PC-3 (cell line): ENCODE results near the gene ABHD12B. TPM values are rescaled to one million over a fixed set of nuclear protein-coding genes. Genes with fewer than 3 reads are reported as not detected.
A peak's percentile ranks its signal among the peaks of the same experiment; 100 is the strongest.
"Not testable (repeated sequence)": the region's sequence is repeated elsewhere in the genome, so short reads cannot be mapped to it uniquely, and the experiment has no call there.

Experiments used
- ATAC-seq: fragments of 200-7000 bp; cut with Tn5 transposase; 2 replicates; pipeline ENCODE4 v1.9.1; 2020; ENCODE audit warnings: mild to moderate bottlenecking, moderate library complexity
- BruUV-seq: library from RNA; stranded (reverse); fragments of 400-500 nt; replicated peaks from 2 replicates; lab custom pipeline; 2021; lab: Mats Ljungman, UMichigan
- CTCF ChIA-PET: fragments of 300-600 bp; sonication (Branson Sonifier 250); formaldehyde crosslinking; loops from one replicate; lab custom pipeline; 2022; ENCODE audit warnings: antibody characterized with exemption; lab: Charles Lee
- POLR2A ChIA-PET: fragments of 300-600 bp; sonication (Branson Sonifier 250); formaldehyde crosslinking; loops from one replicate; lab custom pipeline; 2022; ENCODE audit warnings: antibody characterized with exemption; ENCODE audit not compliant: unreplicated experiment; lab: Charles Lee
- DNase-seq: peaks from one replicate; pipeline ENCODE4 v3.0.0-alpha.2; 2015
- H2AFZ ChIP-seq: fragments of 300-600 bp; sonication (generic); 2 replicates; pipeline ENCODE4 v1.6.0; 2016; ENCODE audit warnings: antibody characterized with exemption, low read length
- H3F3A ChIP-seq: fragments of 300-600 bp; sonication (generic); one replicate; pipeline ENCODE4 v1.6.0; 2017; ENCODE audit warnings: antibody characterized with exemption, low read length, control low read depth, mild to moderate bottlenecking; ENCODE audit not compliant: unreplicated experiment
- H3K27ac ChIP-seq: fragments of 300-600 bp; sonication (generic); 2 replicates; pipeline ENCODE4 v1.5.1; 2016; ENCODE audit warnings: mild to moderate bottlenecking, low read length
- H3K27me3 ChIP-seq: fragments of 300-600 bp; sonication (generic); 2 replicates; pipeline ENCODE4 v1.6.1; 2016; ENCODE audit warnings: low read length, mixed read lengths
- H3K36me3 ChIP-seq: fragments of 300-600 bp; sonication (generic); 2 replicates; pipeline ENCODE4 v1.6.1; 2016; ENCODE audit warnings: low read depth, mixed run types, low read length, mixed read lengths
- H3K4me1 ChIP-seq: fragments of 300-600 bp; sonication (generic); 2 replicates; pipeline ENCODE4 v1.5.1; 2016; ENCODE audit warnings: low read length; ENCODE audit not compliant: insufficient read depth
- H3K4me2 ChIP-seq: fragments of 300-600 bp; sonication (generic); 2 replicates; pipeline ENCODE4 v1.6.0; 2016; ENCODE audit warnings: low read length
- H3K4me3 ChIP-seq: fragments of 300-600 bp; sonication (generic); 2 replicates; pipeline ENCODE4 v1.5.1; 2016; ENCODE audit warnings: mild to moderate bottlenecking, low read length, mixed read lengths
- H3K79me2 ChIP-seq: fragments of 300-600 bp; sonication (generic); 2 replicates; pipeline ENCODE4 v1.6.1; 2017; ENCODE audit warnings: low read length, mixed read lengths
- H3K9ac ChIP-seq: fragments of 300-600 bp; sonication (generic); 2 replicates; pipeline ENCODE4 v1.6.0; 2016; ENCODE audit warnings: mild to moderate bottlenecking, low read length
- H3K9me2 ChIP-seq: fragments of 300-600 bp; sonication (generic); replicated peaks from 2 replicates; pipeline ENCODE4 v1.6.1; 2016; ENCODE audit warnings: mixed run types, low read length, mixed read lengths
- H3K9me3 ChIP-seq: fragments of 300-600 bp; sonication (generic); 2 replicates; pipeline ENCODE4 v1.6.1; 2016; ENCODE audit warnings: low read length, mixed read lengths
- H4K20me1 ChIP-seq: fragments of 300-600 bp; sonication (generic); 2 replicates; pipeline ENCODE4 v1.6.1; 2016; ENCODE audit warnings: low read length, mixed read lengths
- CTCF ChIP-seq: fragments of 300-600 bp; sonication (generic); conservative IDR thresholded peaks from 2 replicates; pipeline ENCODE4 v1.5.1; 2017; ENCODE audit warnings: antibody characterized with exemption, low read depth, mild to moderate bottlenecking, low read length
- EZH2 ChIP-seq: fragments of 300-600 bp; sonication (generic); IDR thresholded peaks from one replicate; pipeline ENCODE4 v1.6.1; 2017; ENCODE audit warnings: antibody characterized with exemption, mild to moderate bottlenecking, low read length; ENCODE audit not compliant: unreplicated experiment
- EZH2phosphoT487 ChIP-seq: fragments of 300-600 bp; sonication (generic); IDR thresholded peaks from 2 replicates; pipeline ENCODE4 v1.6.1; 2018; ENCODE audit warnings: mild to moderate bottlenecking, antibody characterized with exemption, low read length, borderline replicate concordance
- intact Hi-C: fragments of 100-400 bp; cut with micrococcal nuclease; formaldehyde crosslinking; loops from 2 replicates; pipeline ENCODE4 v1.9.0; 2023
- total RNA-seq: library from RNA; depleted of rRNA; stranded (reverse); fragments of >200 nt; gene quantifications from 2 replicates; pipeline ENCODE4 v1.2.3, GENCODE V29; 2014

Gene ABHD12B
- total RNA-seq, 1 experiment from 2014 or later, result not detected

GRCh38 chr14:50897005-50897404 lies 25.2 kb downstream of the ABHD12B start:
- H3K27me3 ChIP-seq, H3K4me3 ChIP-seq, POLR2A ChIA-PET, H3K9ac ChIP-seq, H4K20me1 ChIP-seq, H3K4me1 ChIP-seq, DNase-seq, H3F3A ChIP-seq, H2AFZ ChIP-seq, H3K36me3 ChIP-seq, H3K79me2 ChIP-seq, H3K4me2 ChIP-seq, H3K9me2 ChIP-seq, CTCF ChIA-PET, H3K9me3 ChIP-seq: not testable (repeated sequence)
- peak overlapping the region; percentile 6; the same call in 1 of the 2 replicates for H3K27ac ChIP-seq
- intact Hi-C loops, result loop anchor here (5.0 kb wide), 1 partner anchor 40 kb away; no protein-coding TSS in a partner anchor
- BruUV-seq, result TSS peak; percentile 54
- ATAC-seq, result peak; percentile 11

- TF ChIP-seq EZH2 (no peak), CTCF (no peak), EZH2phosphoT487 (no peak)
- Histone ChIP-seq H3K9me3 (no peaks in the 10 kb centered on the region), H3K4me1 (peaks cover 10% of the 10 kb centered on the region; the same call in 1 of the 2 replicates), H3K36me3 (no peaks in the 10 kb centered on the region), H3F3A (no peaks in the 10 kb centered on the region), H2AFZ (no peak overlapping the region), H3K27me3 (no peaks in the 10 kb centered on the region), H3K9me2 (no peaks in the 10 kb centered on the region), H3K4me2 (no peak overlapping the region), H3K79me2 (no peaks in the 10 kb centered on the region), H4K20me1 (no peaks in the 10 kb centered on the region), H3K9ac (no peak overlapping the region), H3K27ac (no peak overlapping the region), H3K4me3 (no peak overlapping the region)
- intact Hi-C loops, result loop anchor here (5.0 kb wide), 1 partner anchor 40 kb away; no protein-coding TSS in a partner anchor
- no peak for DNase-seq
- ChIA-PET POLR2A (no interaction called here), CTCF (no interaction called here)
- no peak for ATAC-seq
- no TSS peak for BruUV-seq
Measured at GRCh38 chr14:50897658-50898175, 25.9 kb downstream of the ABHD12B start.

GRCh38 chr14:50901361-50901760 lies 29.5 kb downstream of the ABHD12B start:
- no peak overlapping the region for H3K4me3 ChIP-seq
- no peak overlapping the region for H3K9ac ChIP-seq
- no peaks in the 10 kb centered on the region for H3K9me2 ChIP-seq
- no peak overlapping the region for H3K27ac ChIP-seq
- no peaks in the 10 kb centered on the region for H4K20me1 ChIP-seq
- no peak for DNase-seq
- no peak overlapping the region for H2AFZ ChIP-seq
- CTCF ChIA-PET, result no interaction called here
- no peak overlapping the region for H3K4me2 ChIP-seq
- no peaks in the 10 kb centered on the region for H3K79me2 ChIP-seq
- BruUV-seq, result TSS peak; percentile 9
- intact Hi-C loops, result no loop called here
- TF ChIP-seq CTCF (no peak), EZH2 (no peak), EZH2phosphoT487 (no peak)
- H3K4me1 ChIP-seq, result peaks cover 10% of the 10 kb centered on the region; the same call in 1 of the 2 replicates
- ATAC-seq, result no peak
- no peaks in the 10 kb centered on the region for H3K27me3 ChIP-seq
- POLR2A ChIA-PET, result no interaction called here
- H3K36me3 ChIP-seq, result peaks cover 17% of the 10 kb centered on the region
- H3K9me3 ChIP-seq, result no peaks in the 10 kb centered on the region
- no peaks in the 10 kb centered on the region for H3F3A ChIP-seq
